GM12878 (cell line): ENCODE data around the gene BMERB1. TPM values are rescaled to one million over a fixed set of nuclear protein-coding genes. Genes with fewer than 3 reads are reported as not detected.

Experiments used
- ASH2L ChIP-seq: fragments of 300-600, 200-600 bp; sonication (generic); IDR thresholded peaks from 2 replicates; pipeline ENCODE4 v1.6.1; 2017; ENCODE audit warnings: low read depth, mild to moderate bottlenecking, borderline replicate concordance
- BCL3 ChIP-seq: IDR thresholded peaks from 2 replicates; pipeline ENCODE4 v1.6.1; 2011; ENCODE audit warnings: borderline replicate concordance, low read depth, mild to moderate bottlenecking, moderate library complexity, low read length; ENCODE audit not compliant: insufficient read depth, poor library complexity, severe bottlenecking
- BHLHE40 ChIP-seq, 2 experiments: fragments of 450-650 bp in 1 of 2; IDR thresholded peaks; 2 replicates each; pipeline ENCODE4 v1.6.1; 2011 to 2017; ENCODE audit warnings: low read depth in 2 of 2, borderline replicate concordance in 1 of 2, improper control_type of control experiment in 1 of 2, low read length in 1 of 2, mild to moderate bottlenecking in 1 of 2
- BMI1 ChIP-seq: fragments of 450-650 bp; IDR thresholded peaks from 2 replicates; pipeline ENCODE4 v1.6.1; 2016; ENCODE audit warnings: mild to moderate bottlenecking, moderate library complexity, borderline replicate concordance
- E4F1 ChIP-seq: fragments of 450-650 bp; IDR thresholded peaks from 2 replicates; pipeline ENCODE4 v1.6.1; 2018; ENCODE audit warnings: borderline replicate concordance, mild to moderate bottlenecking; ENCODE audit not compliant: partially characterized antibody
- EGR1 ChIP-seq, 2 experiments: IDR thresholded peaks; 1 replicate in 1 of 2; 2 replicates in 1 of 2; pipeline ENCODE4 v1.6.1; 2011 to 2012; ENCODE audit warnings: low read depth in 2 of 2, low read length in 2 of 2, borderline replicate concordance in 1 of 2, mild to moderate bottlenecking in 1 of 2, moderate library complexity in 1 of 2
- MEF2B ChIP-seq: fragments of 450-650 bp; IDR thresholded peaks from 2 replicates; pipeline ENCODE4 v1.6.1; 2018; ENCODE audit warnings: mild to moderate bottlenecking, moderate library complexity; ENCODE audit not compliant: partially characterized antibody, poor library complexity, severe bottlenecking
- PRDM15 ChIP-seq: fragments of 450-650 bp; formaldehyde crosslinking; IDR thresholded peaks from 2 replicates; pipeline ENCODE4 v1.4.0; 2020; ENCODE audit warnings: mild to moderate bottlenecking, moderate library complexity
- RB1 ChIP-seq: fragments of 450-650 bp; formaldehyde crosslinking; IDR thresholded peaks from 2 replicates; pipeline ENCODE4 v1.6.1; 2017; ENCODE audit warnings: mild to moderate bottlenecking, borderline replicate concordance
- polyA plus RNA-seq, 11 experiments: library from polyadenylated mRNA; depleted of rRNA in 4 of 11; unstranded in 6 of 11; stranded (reverse) in 5 of 11; fragments of >200 nt; fragmentation: Nextera tagmentation in 4 of 11; fragmentation: Illumina TruSeq in 1 of 11; extraction: Ambion mirVana in 4 of 11; extraction: Trizol in 1 of 11; gene quantifications; 1 replicate in 1 of 11; 2 replicates in 10 of 11; pipeline versions ENCODE4 v1.2.1 to v1.2.3, GENCODE V29; 2011 to 2016; ENCODE audit warnings: inconsistent platforms in 2 of 11, missing spikeins in 2 of 11, low read depth in 1 of 11
- total RNA-seq, 4 experiments: library from RNA; depleted of rRNA in 3 of 4; stranded (reverse); fragments of >200 nt in 3 of 4; fragmentation: Illumina TruSeq in 1 of 4; extraction: Trizol in 1 of 4; gene quantifications; 2 replicates each; pipeline versions ENCODE4 v1.2.1 to v1.2.3, GENCODE V29; 2013 to 2021

BMERB1 gene
- total and polyA plus RNA-seq, 10 of the 15 experiments (the other 5 are each of a cell fraction or from before 2014, with no cell fraction given) = 0.05 to 0.68 (median 0.34) TPM

GRCh38 chr16:15494236-15494635, 59.8 kb downstream of the BMERB1 start (continued):
- TF ChIP-seq EGR1 (IDR thresholded peaks at IDR 0.05; ENCODE audit: borderline replicate concordance in 1 of 2, low read depth in 2 of 2, low read length in 2 of 2) = no peak
- TF ChIP-seq RB1 = no peak
- TF ChIP-seq BCL3 = no peak
- TF ChIP-seq E4F1 = no peak
- no peak for TF ChIP-seq BMI1
- TF ChIP-seq ASH2L = no peak
- no peak for TF ChIP-seq PRDM15 (CRISPR knock-in tag)
- no peak for TF ChIP-seq MEF2B
- no peak for TF ChIP-seq BHLHE40 (IDR thresholded peaks at IDR 0.05; ENCODE audit: borderline replicate concordance in 1 of 2, low read depth in 2 of 2, low read length in 1 of 2)
